Measurements from ENCODE around the gene STPG3. TPM values are rescaled to one million over a fixed set of nuclear protein-coding genes. Genes with fewer than 3 reads are reported as not detected.

Gene STPG3
- total RNA-seq, 4 donors from 2014 or later: not detected

DNA sequence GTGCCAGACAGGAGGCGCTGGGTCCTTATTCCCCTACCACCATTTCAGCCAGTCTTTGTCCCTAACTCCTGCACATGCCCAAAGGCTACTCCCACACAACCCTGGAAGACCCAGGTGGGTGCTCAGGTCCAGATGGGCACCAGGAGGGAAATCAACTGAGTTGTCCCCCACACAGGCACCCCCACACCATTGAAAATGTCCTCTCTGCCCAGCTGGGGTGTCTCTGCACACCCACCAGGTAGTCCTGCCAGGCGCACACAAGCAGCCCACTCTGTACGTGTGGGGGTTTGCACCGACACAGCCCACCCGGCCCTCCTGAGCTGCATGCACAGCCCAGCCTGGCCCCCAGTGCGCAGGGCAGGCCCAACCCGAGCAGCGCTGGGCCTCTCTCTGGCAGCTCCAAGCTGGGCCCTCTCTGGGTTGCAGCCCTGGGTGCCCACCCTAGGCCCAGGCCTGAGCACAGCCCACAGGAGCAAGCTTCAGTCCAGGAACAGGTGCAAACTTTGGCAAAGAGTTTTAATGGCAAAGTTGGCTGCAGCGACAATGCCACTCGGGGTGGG, 31.2 kb upstream of the STPG3 start:
- WGBS, 2 donors (ENCODE audit: low coverage in 1 of 2): 80% methylated on average over 2 of the region's 10 CpGs; no CpG with 5 or more reads in 1 of the 2 donors

DNA sequence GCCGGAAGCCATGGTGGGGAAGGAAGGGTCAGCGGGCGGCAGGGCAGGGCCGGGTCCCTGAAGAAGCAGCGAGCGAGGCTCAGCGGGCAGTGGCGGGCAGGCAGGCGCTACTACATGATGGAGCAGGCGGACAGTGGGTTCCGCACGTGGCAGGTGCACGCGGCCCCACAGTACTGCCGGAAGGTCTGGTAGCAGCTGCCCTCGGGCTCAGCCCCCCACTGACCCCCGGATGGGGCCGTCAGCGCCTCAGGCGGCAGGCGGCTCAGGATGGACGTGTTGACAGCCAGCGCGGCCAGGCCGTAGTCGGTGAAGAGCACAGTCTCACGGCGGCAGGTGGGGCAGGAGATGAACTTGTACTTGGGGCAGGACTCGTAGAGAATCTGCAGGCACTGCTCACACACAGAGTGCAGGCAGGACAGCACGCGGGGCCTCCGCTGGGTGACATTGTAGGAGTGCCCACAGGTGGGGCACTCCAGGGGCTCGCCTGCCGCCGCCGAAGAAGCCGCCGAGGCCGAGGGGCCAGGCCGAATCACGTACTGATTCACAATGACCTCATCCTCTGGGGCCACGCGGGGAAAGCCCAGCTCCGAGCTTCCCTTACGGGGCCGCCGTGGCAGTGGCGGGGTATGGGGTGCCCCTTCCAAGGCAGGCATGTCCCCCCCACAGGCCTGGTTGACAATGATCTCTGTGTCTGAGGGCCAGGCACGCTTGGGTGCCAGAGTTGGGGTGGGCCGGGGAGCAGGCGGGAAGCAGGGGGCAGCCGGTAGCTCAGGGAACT, 30.6 kb upstream of the STPG3 start:
- peaks cover 0 to 12% of the 10 kb centered on the region in 2 donors for H3K36me3 ChIP-seq
- no peaks in the 10 kb centered on the region for H3K27me3 ChIP-seq
- ATAC-seq: no peak
- no peak overlapping the region for H3K4me3 ChIP-seq
- H3K9me3 ChIP-seq: no peaks in the 10 kb centered on the region
- peaks cover 0 to 55% (median 16%) of the 10 kb centered on the region in 3 donors for H3K4me1 ChIP-seq
- TF ChIP-seq, protein P1, sequence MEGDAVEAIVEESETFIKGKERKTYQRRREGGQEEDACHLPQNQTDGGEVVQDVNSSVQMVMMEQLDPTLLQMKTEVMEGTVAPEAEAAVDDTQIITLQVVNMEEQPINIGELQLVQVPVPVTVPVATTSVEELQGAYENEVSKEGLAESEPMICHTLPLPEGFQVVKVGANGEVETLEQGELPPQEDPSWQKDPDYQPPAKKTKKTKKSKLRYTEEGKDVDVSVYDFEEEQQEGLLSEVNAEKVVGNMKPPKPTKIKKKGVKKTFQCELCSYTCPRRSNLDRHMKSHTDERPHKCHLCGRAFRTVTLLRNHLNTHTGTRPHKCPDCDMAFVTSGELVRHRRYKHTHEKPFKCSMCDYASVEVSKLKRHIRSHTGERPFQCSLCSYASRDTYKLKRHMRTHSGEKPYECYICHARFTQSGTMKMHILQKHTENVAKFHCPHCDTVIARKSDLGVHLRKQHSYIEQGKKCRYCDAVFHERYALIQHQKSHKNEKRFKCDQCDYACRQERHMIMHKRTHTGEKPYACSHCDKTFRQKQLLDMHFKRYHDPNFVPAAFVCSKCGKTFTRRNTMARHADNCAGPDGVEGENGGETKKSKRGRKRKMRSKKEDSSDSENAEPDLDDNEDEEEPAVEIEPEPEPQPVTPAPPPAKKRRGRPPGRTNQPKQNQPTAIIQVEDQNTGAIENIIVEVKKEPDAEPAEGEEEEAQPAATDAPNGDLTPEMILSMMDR (IDR thresholded peaks at IDR 0.05): no peak
- no peak for TF ChIP-seq POLR2AphosphoS5 (IDR thresholded peaks at IDR 0.05)
- no peak for TF ChIP-seq EP300 (IDR thresholded peaks at IDR 0.05)
- TF ChIP-seq POLR2A (IDR thresholded peaks at IDR 0.05): no peak
- 87 to 100% methylated on average over 1 to 3 of the region's 52 CpGs for WGBS, 2 donors (ENCODE audit: low coverage in 1 of 2)
- H3K27ac ChIP-seq: no peak overlapping the region

More for the DNA sequence above, 31.2 kb upstream of the STPG3 start:
- H3K36me3 ChIP-seq: peaks cover 0 to 19% of the 10 kb centered on the region in 2 donors
- no peak overlapping the region for H3K4me3 ChIP-seq
- ATAC-seq: no peak
- H3K27me3 ChIP-seq: no peaks in the 10 kb centered on the region
- H3K9me3 ChIP-seq: no peaks in the 10 kb centered on the region
- no peak for TF ChIP-seq EP300 (IDR thresholded peaks at IDR 0.05)
- TF ChIP-seq POLR2AphosphoS5 (IDR thresholded peaks at IDR 0.05): no peak
- TF ChIP-seq POLR2A (IDR thresholded peaks at IDR 0.05): no peak
- TF ChIP-seq, protein P1 (IDR thresholded peaks at IDR 0.05): no peak
- peaks cover 0 to 55% (median 16%) of the 10 kb centered on the region in 3 donors for H3K4me1 ChIP-seq
- no peak overlapping the region for H3K27ac ChIP-seq

DNA sequence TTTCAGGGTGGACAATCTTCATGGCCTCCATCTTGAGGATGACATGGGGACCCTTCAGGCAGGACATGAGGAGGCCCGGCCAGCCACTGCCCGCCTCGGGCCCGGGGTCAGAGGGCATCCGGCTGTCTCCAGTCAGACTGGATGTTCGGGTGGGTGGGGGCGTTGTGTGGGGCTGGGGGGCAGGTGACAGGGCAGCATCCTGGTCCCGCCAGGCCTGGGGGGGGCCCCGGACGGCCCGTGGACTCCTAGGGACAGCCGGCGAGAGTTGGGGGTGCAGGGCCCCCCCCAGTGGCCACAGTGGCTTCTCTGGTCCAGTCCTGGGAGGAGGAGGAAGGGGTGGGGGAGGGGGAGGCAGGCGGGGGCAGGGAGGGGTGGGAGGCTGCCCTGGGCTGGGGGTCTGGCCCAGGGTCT, 30.0 kb upstream of the STPG3 start:
- TF ChIP-seq POLR2AphosphoS5 (IDR thresholded peaks at IDR 0.05) (no peak), EP300 (IDR thresholded peaks at IDR 0.05) (no peak), POLR2A (IDR thresholded peaks at IDR 0.05) (no peak)
- TF ChIP-seq, protein P1 (IDR thresholded peaks at IDR 0.05): no peak
- H3K4me1 ChIP-seq: peaks cover 0 to 55% (median 16%) of the 10 kb centered on the region in 3 donors
- H3K27me3 ChIP-seq: peaks cover 2% of the 10 kb centered on the region
- peak overlapping the region in 1 of 4 donors; percentile 49 for H3K27ac ChIP-seq
- H3K4me3 ChIP-seq: peak overlapping the region in 1 of 2 donors; percentile 79
- peaks cover 0 to 6% of the 10 kb centered on the region in 2 donors for H3K36me3 ChIP-seq
- no CpG with 5 or more reads among the region's 14 CpGs for WGBS, 2 donors (ENCODE audit: low coverage in 1 of 2)
- no peak for ATAC-seq
- H3K9me3 ChIP-seq: no peaks in the 10 kb centered on the region

DNA sequence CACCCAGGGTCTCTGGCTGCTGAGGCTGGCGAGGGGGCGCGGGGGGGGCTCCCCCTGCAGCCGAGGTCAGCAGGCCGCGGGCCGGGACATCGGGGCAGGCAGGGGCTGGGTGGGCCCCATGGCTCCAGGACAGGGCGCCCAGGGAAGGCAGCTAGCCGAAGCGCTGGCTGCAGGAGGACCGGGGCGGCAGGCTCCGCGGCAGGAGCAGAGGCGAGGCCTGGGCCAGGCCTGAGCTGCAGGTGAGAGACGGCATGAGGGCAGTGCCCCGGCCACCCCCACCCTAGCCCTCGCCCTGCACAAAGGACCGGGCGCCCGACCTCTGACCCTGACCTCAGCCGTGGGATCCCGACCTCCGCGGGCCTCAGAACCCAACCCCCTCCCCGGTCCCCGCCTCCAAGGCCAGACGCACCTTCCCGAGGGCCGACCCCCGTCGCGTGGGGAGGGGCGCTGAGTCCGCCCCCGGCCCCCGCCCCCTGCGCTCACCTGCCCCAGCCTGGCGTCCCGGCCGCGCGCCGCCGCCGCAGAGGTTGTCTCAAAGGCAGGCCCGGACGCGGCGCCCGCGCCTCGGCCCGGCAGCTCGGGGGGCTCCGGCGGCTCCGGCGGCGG, 29.5 kb upstream of the STPG3 start:
- WGBS, 2 donors (ENCODE audit: low coverage in 1 of 2): no CpG with 5 or more reads among the region's 61 CpGs
- TF ChIP-seq POLR2AphosphoS5 (IDR thresholded peaks at IDR 0.05): no peak
- TF ChIP-seq POLR2A (IDR thresholded peaks at IDR 0.05): no peak
- TF ChIP-seq, protein P1 (IDR thresholded peaks at IDR 0.05): no peak
- no peak for TF ChIP-seq EP300 (IDR thresholded peaks at IDR 0.05)
- Histone ChIP-seq H3K27ac (peak overlapping the region in 1 of 4 donors; percentile 49), H3K4me3 (peak overlapping the region; percentile 14 to 79), H3K27me3 (peaks cover 7% of the 10 kb centered on the region), H3K4me1 (peaks cover 0 to 55% (median 16%) of the 10 kb centered on the region in 3 donors), H3K9me3 (no peaks in the 10 kb centered on the region), H3K36me3 (peaks cover 0 to 2% of the 10 kb centered on the region in 2 donors)
- ATAC-seq: no peak
